Middle frontal gyrus (tissue), 1 donor: ENCODE measurements around the gene PHLDB2.

Experiments
- DNase-seq: peaks from one replicate; pipeline ENCODE4 v3.0.0-alpha.2; 2015; ENCODE audit warnings: low spot score; ENCODE audit errors: extremely low spot score

PHLDB2 gene

DNA sequence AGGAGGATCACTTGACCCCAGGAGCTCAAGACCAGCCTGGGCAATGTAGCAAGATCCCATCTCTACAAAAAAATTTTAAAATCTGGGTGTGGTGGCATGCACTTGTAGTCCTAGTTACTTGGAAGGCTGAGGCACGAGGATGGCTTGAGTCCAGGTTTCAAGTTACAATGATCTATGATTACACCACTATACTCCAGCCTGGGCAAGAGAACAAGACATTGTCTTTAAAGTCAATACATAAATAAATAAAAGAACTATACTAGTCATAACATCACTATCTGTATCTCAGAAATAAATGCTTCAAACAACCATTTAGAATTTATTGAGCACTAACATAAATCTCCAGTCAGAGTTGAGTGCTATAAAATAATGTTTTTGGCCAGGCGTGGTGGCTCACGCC lies 8.5 kb upstream of the PHLDB2 start:
- no peak for DNase-seq

DNA sequence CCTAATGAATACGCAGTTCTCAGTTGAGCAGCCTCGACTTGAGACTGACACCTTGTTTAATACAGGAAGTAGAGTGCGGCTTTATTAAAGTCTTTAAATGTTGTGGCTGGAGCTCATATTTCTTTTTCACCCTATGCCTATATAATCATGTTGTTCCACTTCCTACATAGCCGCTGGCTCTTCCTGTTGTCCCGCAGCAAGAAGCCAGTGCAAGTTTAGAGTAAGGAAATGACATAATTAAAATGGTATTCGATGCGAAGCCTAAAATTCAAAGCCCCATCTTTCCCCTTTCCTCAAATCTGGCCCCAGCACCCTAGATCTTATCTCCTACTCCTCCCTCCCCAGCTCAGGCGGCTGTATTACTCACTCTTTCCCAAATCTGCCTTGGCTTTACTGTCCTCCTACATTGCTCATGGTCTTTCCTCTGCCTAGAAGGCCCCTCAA lies 7.5 kb upstream of the PHLDB2 start:
- DNase-seq, result no peak

DNA sequence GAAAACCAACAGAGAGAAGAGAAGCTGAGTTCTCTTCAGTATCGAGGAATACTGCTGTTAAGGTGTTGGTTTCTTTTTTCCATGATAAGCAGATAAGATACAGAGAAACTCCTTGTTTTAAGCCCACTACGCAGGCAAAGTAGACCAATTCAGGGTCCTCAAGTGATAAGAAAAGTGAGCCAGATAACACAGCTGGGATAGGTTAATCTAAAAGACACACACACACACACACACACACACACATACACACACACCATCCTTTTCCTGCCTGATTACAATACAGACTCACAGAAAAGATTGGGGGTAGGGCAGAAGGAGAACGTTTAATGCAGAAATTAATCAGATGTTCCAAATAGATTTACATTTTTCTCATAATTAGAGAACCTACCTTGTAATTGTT lies 6.5 kb upstream of the PHLDB2 start:
- no peak for DNase-seq

DNA sequence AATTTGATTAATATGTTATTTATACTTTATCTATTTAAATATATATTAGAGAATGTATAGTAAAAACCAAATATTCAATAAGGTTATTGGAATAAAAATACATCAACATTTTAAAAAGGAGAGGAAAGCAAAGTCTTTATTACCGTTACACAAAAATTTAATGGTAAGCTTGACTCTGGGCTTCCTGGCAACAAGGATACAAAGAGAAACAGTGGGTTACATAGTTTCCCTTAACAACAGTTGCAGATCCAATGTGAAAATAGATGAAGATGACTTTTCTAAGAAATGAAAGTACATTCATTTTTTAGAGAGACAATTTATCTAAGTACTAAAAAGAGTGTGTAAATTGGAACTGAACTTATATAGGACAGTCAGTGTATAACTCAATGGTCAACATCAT lies 6.0 kb upstream of the PHLDB2 start:
- DNase-seq, result no peak

DNA sequence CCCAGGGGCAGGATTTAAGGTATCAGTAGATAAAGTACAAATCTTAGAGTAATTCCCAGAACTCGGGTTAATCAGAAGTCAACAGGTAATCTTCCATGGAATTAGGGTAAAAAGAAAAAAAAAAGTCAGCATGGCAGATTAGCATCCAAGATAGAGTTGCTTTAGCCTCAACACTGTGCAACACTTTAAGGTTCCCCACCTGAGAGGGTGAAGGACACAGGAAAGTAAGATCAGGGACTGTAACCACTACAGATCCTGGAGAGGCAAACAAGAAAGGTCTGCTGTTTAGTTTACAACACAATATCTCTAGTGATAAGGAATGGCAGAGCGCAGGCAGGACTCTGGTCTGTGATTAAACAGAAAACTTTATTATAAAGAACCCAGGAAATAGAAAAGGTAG lies 4.1 kb upstream of the PHLDB2 start:
- DNase-seq, result no peak

DNA sequence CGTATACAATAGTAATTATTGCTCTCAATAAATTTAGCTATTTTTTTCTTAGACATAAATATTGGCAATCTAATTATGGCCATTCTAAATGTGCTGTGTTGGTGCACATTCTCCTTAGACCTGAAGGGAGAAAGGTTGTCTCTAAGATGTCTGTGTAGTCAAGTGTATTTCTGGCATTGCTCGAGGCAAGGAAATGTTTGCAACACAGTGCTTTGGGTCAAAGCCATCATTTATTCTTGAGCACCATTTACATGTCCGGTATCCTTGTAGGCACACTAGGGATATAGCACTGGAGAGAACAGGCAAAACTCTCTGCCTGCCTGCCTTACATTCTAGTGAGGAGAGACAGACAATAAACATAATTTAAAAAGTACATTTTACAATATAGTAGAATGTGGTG lies 2.6 kb upstream of the PHLDB2 start:
- no peak for DNase-seq

DNA sequence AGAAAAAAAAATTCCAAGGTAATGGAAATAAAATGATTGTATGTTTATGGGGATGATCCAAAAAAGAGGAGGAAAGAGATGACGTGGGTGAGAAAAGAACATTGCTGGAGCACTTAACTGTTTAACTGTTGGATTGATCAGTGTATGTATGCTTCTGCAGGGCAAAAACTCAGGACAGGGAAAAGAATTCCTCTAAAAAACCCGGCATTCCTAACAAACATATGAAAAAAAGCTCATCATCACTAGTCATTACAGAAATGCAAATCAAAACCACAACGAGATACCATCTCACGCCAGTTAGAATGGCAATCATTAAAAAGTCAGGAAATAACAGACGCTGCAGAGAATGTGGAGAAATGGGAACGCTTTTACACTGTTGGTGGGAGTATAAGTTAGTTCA lies 1.6 kb upstream of the PHLDB2 start:
- DNase-seq, result no peak

DNA sequence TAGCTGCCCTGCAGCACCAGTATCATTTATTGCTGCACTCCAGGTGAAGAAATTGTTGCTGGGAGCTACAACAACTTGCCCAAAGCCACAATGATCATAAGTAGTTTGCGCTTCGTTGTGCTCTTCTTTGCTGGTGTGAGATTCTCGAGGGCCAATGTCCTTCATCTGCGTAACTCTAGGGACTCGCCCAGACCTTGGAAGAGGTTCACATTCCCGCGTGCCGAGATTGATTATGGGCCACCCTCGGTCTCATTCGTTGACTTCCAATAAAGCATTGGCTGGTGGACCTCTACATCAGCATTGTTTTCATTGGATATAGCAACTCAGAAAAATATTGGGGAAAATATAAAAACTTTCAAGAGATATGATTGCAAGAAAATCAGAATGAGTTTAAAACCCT lies 423 bp upstream of the PHLDB2 start:
- no peak for DNase-seq

DNA sequence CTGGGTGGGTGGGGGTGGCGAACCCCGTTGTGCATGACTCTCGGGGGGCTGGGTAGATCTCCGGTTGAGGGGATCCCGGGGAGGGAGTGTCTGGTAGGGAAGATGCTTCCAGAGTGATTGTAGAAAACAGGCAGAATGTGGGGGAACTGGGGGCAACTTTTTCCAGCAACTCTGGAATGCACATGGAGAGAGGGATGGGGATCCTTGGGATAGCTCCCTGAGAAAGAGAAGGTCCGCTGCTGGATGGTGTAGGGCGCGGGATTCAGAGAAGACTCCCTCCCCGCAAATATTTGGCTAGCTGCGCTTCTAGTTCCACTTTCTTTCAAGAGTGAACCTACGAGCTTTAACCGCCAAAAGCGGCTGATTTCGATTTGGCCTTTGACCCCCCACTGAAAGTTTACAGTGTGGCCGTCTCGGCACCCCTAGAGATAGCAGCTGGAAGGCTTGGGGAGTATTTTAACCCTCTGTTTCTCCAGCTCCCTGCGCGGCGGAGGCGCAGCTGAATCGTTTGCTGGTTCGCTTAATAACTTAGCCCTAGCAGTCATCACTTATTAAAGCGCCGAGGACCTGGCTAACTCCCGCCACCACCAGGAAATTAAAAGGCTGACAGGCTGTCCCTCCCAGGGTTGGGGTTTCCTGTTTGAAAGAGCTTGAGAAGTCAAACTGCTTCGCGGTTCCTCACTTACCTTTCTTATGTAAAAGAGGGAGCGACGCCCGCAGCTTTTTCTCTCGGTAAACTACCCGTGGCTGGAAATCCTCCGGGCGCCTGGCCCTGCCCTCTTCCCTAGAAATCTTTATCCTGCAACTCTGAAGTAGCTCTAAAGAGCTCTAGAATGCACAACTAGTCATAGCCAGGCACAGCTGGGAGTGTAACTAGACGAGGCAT lies 1.2 kb downstream of the PHLDB2 start:
- DNase-seq, result no peak

DNA sequence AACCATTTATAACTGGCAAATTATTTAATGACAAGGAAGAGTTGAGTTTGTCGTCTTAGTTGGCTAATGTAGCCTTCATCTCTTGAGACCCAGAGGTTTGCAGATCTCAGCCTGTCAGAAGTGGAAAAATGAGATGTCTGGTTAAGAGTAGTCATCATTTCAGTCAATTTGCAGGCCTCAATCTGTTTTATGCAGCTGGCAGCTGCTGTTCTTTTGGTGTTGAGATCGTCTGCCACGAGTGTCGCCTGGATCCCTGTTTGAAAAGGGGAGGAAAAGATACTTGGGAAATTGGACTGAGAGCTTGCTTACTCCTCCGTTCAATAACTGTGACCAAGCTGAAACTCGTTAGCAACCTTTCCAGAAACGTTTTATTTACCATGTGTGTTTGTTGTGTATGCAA lies 2.3 kb downstream of the PHLDB2 start:
- no peak for DNase-seq

DNA sequence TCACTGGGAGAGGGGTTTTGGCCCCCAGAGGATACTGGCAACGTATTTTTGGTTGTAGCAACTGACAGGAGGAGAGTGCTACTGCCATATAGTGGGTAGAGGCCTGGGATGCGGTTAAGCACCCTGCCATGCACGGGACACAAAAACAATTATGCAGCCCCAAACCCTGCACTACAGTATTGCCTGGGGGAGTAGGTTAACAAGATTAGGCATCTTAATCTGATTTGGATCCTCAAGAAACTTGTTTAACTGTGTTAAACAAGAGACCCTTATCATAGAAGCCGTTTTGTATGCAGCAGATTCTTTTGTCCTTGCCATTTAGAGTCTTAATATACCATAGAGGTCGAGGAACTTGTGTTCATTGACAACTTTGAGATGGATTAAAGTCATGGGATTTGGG lies 3.4 kb downstream of the PHLDB2 start:
- DNase-seq, result no peak

DNA sequence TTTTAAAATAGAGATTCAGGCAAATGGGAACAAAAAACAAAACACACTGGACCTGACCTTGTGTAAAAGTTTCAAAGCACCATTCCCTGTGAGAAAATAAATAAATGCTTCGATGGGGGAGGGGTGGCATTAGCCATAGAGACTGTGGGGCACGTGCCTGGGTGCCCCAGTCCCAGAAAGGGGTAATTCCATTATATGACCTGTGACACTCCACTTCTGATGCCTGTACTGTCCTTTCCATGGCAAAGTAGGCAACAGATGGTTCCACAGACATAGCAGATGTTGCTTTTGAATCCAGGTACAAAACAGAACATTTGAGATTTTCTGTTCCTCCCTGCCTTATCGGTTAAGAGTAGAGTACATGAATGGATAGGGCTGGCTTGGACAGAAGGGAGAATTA lies 3.9 kb downstream of the PHLDB2 start:
- no peak for DNase-seq

DNA sequence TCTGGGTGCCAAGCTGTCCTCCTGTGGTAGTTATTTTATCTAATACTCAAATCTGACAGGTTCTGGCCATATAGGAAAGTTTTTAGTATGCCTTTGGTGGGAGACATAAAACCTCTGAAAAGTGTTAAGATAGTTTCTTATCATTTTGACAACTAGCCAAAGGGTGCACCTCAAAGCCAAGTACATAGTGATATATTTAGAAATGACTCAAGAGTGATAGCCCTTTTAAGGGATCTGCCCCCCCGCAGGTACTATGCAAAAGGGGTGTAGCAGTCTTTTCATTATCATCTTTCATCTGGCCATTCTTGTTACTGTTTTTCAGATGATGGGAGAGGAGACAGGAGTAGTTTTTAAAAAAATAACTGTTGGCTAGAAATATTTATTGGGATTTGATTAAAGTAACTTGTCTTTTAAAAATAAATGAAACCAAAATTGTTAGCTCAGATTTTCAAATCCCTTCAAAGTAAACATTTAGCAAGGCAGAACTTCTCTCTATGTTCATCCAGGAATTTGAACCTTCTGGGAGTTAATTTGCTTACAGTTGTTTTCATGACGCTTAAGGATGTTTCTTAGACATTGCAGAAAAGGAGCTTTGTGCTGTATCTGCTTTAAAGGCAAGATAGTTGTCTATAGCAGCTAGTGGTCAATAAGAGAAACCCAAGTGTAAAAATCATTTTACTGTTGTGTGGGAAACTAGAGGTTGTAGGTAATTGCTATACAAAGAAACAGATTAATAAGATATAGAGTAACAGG lies 5.1 kb downstream of the PHLDB2 start:
- DNase-seq, result no peak

DNA sequence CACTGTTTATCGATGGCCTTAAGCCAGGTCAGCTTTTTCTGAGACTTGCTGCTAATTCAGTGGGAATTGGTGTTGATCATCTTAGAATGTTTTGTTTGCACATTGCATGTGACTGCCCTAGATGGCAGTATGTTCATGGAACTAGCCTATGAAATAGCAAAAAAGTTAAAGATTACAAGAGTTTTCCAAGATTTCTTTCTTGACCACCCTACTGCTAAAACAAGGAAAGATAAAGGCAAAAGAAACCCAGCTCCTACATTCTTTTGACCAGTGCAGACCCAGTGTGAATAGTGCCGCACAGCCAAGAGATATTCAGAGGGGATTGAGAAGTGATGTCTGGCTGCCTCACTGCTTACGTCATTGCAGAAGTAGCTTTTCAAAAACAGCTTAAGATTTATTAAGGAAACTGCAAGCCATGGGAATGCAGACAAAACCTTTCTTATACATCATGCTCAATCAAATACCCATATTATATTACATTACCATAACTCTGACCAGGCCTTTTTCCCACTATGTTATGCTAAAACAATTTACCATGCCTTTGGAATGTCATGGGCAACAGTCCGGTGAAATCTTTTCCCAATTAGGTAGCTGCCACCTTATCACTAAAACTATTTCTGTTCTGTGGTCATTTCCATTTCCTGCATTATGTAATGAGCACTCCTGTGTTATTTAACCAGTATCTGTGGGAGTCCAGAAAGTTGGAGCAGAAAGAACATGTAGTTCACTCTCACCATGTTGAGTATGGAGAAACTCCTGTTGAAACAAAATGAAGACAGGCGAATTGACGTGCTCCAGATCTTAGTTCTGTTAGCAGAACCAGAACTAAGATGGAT lies 6.0 kb downstream of the PHLDB2 start:
- DNase-seq, result no peak

DNA sequence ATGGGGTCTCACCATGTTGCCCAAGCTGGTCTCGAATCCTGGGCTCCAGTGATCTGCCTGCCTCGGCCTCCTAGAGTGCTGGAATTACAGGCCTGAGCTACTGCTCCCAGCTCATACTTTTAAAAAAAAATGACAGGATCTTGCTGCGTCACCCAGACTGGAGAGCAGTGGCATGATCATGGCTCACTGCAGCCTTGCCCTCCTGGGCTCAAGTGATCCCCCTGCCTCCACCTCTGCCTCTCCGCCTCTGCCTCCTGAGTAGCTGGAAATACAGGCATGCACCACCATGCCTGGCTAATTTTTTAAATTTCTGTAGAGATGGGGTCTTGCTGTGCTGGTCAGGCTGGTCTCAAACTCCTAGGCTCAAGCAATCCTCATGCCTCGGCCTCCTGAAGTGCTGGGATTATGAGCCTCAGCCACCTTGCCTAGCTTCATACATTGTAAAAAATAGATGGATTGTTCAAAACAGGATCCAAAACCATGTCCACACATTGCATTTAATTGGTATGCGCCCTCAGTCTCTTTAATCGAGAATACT lies 8.9 kb downstream of the PHLDB2 start:
- DNase-seq, result no peak

DNA sequence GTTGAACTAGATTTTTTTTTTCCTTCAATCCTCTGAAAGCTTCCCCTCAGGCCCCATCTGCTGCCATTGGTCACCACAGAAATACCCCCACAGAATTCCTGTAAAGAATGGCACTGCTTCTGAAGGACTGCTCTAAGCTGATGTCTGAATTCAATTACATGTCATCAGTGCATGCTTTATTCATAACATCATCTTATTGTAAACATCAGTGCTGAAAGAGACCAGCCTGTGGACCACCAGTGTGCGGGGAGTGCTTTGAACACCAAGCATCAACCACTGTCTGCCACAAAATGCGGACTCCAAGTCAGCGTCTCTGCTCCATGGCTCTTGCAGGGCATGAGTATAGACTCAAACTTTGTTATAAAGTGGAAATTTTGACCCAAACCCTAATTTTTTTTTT lies 11.6 kb downstream of the PHLDB2 start:
- no peak for DNase-seq

DNA sequence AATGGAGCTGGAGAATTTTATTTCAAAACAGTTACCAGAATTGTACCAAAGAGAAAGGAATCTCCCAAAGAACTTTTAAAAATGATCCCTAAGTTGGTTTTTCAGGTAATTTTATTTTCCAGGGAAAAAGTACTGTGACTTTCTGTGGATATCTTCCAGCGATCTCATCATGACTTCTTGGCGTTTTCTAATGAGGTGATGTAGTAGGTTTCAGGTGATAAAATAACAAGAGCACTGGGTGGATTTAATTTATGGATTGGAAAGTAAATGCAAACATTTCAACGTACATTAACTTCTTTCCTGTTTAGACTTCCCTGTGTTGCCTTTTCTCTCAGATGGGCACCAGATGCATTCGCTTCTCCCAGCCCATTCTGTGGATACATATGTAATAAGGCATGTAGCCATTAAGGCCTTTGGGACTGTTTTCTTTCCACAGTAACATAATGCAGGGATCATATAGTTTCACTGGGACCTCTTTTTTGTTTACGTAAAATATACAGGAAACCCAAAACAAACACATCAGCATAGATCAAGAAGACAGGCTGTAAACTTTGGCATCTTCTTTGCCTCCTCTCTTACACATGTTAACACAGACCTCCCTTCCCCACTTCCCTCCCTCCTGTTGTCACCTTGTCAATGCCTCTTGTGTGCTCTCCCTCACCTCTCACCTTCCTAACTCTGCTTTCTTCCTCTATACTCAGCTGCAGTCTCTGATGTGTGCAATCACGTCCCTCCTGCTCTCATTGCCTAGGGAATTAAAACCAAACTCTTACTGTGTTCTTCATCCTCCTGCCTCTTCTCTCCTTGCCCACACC lies 13.0 kb downstream of the PHLDB2 start:
- DNase-seq, result no peak

DNA sequence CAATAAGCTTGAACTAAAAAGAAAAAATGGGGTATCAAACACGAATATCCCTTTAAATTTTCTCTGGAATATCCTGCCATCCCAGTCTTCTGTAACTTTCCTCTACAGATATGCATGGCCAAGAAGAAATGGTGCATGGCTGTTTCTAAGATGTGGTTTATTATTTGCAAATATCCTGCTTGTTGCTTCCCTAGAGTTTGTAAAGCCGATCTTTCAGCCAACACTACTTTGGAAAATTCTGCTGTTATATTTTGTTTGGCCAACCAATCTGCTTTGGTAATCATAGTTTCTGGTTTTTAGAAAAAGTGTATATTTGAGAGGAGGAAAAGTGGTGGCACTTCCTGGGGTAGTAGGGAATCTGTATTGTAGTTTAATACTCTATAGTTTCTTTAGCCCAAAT lies 13.9 kb downstream of the PHLDB2 start:
- DNase-seq, result no peak

DNA sequence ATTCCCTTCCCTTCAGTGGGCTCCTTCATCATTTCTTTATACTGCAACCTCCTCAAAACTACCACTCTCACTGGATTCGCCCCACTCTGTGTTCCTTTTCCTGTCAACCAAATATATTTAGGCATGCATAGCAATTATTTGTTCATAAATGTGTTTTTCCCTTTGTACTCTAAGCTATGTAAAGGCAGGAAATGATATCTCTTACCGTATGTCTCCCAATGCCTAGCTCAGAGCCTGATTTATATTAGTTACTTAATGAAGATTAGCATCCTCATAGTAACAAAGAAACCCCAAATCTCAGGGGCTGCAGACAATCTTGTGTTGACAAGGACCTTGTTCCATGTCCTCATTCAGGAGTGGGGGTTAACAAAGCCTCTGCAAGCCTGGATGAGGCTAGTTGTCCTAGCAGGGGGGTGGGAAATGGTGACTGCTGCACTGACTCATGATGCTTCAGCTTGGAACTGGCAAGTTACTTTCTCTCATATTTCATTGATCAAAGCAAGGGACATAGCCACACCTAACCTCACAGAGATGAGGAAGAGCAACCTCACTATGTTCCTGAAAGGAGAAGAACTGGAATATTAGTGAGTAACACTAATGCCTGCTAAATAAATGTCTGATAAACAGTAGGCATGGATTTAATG lies 15.2 kb downstream of the PHLDB2 start:
- DNase-seq, result no peak

DNA sequence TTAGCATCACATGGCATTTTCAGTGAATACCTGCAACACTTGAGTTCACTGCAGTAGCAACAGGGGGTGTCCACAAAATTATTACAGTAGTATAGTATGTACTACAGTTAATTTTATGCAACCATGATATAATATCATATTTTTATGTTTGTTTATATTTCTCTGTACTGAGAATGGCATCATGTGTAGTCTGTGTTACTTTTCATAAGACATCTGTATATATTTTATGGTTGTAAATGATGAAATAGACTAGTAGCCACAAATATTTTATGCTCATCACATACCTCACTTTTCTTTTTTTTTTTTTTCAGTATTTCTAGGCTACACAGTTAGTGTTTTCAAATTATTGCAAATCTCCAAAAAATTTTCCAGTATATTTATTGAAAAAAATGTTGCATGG lies 22.4 kb downstream of the PHLDB2 start:
- DNase-seq, result no peak
